Stimulated activated CD4-positive, alpha-beta T cell treated with anti-CD3 and anti-CD28 coated beads, TNF-alpha, amount 100 ng/mL, for 4 hours (primary cell): ENCODE results near the gene AMH.

ENCODE experiments used
- DNase-seq, 3 experiments: peaks; one replicate each; pipeline ENCODE4 v3.0.0-alpha.2; 2020; ENCODE audit warnings: low read depth in 3 of 3

AMH gene

GRCh38 chr19:2286402-2287140 lies 37.4 kb downstream of the AMH start:
- DNase-seq: no peak

GRCh38 chr19:2287585-2288337 lies 38.6 kb downstream of the AMH start:
- no peak for DNase-seq

- no peak for DNase-seq
These were observed 39.3 kb downstream of the AMH start for GRCh38 chr19:2288338-2288817.

- no peak for DNase-seq
These were observed 39.9 kb downstream of the AMH start for GRCh38 chr19:2288818-2289713.

- DNase-seq: no peak
These were observed 40.8 kb downstream of the AMH start for GRCh38 chr19:2289714-2290435.

- no peak for DNase-seq
These were observed 41.5 kb downstream of the AMH start for GRCh38 chr19:2290441-2291184.

- no peak for DNase-seq
These were observed 42.1 kb downstream of the AMH start for GRCh38 chr19:2291185-2291751.

- no peak for DNase-seq
These were observed 45.7 kb downstream of the AMH start for GRCh38 chr19:2294687-2295335.

- no peak for DNase-seq
These were observed 47.0 kb downstream of the AMH start for GRCh38 chr19:2296141-2296540.

- no peak for DNase-seq
These were observed 51.4 kb downstream of the AMH start for GRCh38 chr19:2300533-2300932.
